Endodermal cell (in vitro differentiated cells): Measurements from ENCODE around the gene ADI1. TPM values are rescaled to one million over a fixed set of nuclear protein-coding genes. Genes with fewer than 3 reads are reported as not detected.
"Not testable (repeated sequence)": the region's sequence is repeated elsewhere in the genome, so short reads cannot be mapped to it uniquely, and the experiment has no call there.

Experiments
- DNase-seq: peaks from one replicate; pipeline ENCODE4 v3.0.0-alpha.2; 2017
- H3K27ac ChIP-seq: 2 replicates; pipeline ENCODE4 v1.5.1; 2013; ENCODE audit warnings: mild to moderate bottlenecking, low read depth, low read length, moderate library complexity
- H3K27me3 ChIP-seq: 2 replicates; pipeline ENCODE4 v1.6.1; 2013; ENCODE audit warnings: mild to moderate bottlenecking, low read length, moderate library complexity; ENCODE audit not compliant: insufficient read depth, control insufficient read depth, poor library complexity, severe bottlenecking
- H3K36me3 ChIP-seq: 2 replicates; pipeline ENCODE4 v1.7.0; 2013; ENCODE audit warnings: mild to moderate bottlenecking, low read length, moderate library complexity; ENCODE audit not compliant: control insufficient read depth, insufficient read depth
- H3K4me1 ChIP-seq: one replicate; pipeline ENCODE4 v1.7.0; 2013; ENCODE audit warnings: low read length; ENCODE audit not compliant: control insufficient read depth, insufficient read depth
- H3K4me3 ChIP-seq: 2 replicates; pipeline ENCODE4 v1.5.1; 2013; ENCODE audit warnings: mild to moderate bottlenecking, low read length, moderate library complexity
- H3K9ac ChIP-seq: 2 replicates; pipeline ENCODE4 v1.6.1; 2013; ENCODE audit warnings: mild to moderate bottlenecking, low read length, moderate library complexity; ENCODE audit not compliant: poor library complexity, severe bottlenecking; ENCODE audit errors: extremely low read depth
- H3K9me3 ChIP-seq: 2 replicates; pipeline ENCODE4 v1.6.1; 2013; ENCODE audit warnings: mild to moderate bottlenecking, low read length, moderate library complexity; ENCODE audit not compliant: control insufficient read depth
- H3K27ac Mint-ChIP-seq: 2 replicates; pipeline ENCODE4 v1.8.0; 2020; ENCODE audit warnings: mixed read lengths
- H3K27me3 Mint-ChIP-seq: 2 replicates; pipeline ENCODE4 v1.8.0; 2021; ENCODE audit warnings: mild to moderate bottlenecking, mixed read lengths; ENCODE audit not compliant: insufficient read depth
- H3K36me3 Mint-ChIP-seq: 2 replicates; pipeline ENCODE4 v1.8.0; 2020; ENCODE audit warnings: low read depth, mixed read lengths
- H3K4me1 Mint-ChIP-seq: 2 replicates; pipeline ENCODE4 v1.8.0; 2020; ENCODE audit warnings: mixed read lengths
- H3K4me3 Mint-ChIP-seq: 2 replicates; pipeline ENCODE4 v1.8.0; 2020; ENCODE audit warnings: mild to moderate bottlenecking, moderate library complexity, mixed read lengths
- H3K9me3 Mint-ChIP-seq: 2 replicates; pipeline ENCODE4 v1.8.0; 2020; ENCODE audit warnings: mild to moderate bottlenecking, mixed read lengths
- WGBS, 2 experiments: methylation state at CpG; one replicate each; pipeline versions ENCODE4 v1.1.5 to v1.1.7; 2013; ENCODE audit warnings: missing lambda C conversion rate in 2 of 2, mixed read lengths in 1 of 2; ENCODE audit not compliant: insufficient coverage in 1 of 2, insufficient read length in 1 of 2; 5-methylcytosine and 5-hydroxymethylcytosine counted together
- total RNA-seq, 2 donors: library from RNA; stranded (reverse); fragmentation: NEBNext Ultra II Directional in 1 of 2; extraction: Animal tissue kit (Norgen Biotek cat#: 25700) in 1 of 2; gene quantifications; 2 replicates in 1 of 2; 3 replicates in 1 of 2; pipeline ENCODE4 v1.2.1, GENCODE V29; 2021
- TF ChIP-seq, protein P1 (sequence below): fragments of 200-600 bp; sonication (generic); conservative IDR thresholded peaks from 2 replicates; pipeline ENCODE4 v1.5.0; 2021; ENCODE audit warnings: antibody characterized with exemption, mild to moderate bottlenecking

The ADI1 gene
- total RNA-seq, 2 donors from 2014 or later = 27.1 to 40.1 TPM

DNA sequence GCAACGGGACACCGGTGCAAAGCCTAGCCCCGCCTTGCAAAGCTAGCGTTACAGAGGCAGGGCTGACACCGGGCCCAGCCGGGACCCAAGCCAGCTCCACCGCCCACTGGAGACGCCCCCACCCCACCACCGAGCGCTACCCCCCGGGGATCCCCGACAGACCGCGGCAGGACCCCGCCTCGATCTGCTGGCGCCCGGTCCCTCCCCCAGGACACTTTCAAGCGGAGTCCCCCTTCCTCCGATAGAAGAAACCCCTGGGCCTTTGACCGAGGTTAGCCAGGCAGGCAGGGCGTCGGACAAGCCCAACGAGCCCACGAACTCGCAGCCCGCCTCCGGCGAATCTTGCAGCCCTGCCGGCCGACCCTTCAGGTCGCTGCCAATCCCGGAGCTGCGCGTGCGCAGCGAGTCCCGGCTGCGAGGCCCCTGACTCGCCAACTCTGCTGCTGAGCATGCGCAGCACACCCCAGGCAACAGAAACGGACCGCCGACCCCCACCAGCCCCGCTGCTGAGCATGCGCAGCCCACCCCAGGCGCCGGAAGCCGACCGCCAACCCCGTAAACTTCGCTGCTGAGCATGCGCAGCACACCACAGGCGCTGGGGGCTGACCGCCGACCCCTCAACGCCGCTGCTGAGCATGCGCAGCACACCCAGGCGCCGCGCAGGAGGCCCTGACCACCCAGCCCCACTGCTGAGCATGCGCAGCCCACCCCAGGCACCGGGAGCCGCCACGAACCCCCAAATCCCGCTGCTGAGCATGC is 656 bp downstream of the ADI1 start:
- H3K9me3 Mint-ChIP-seq = peaks cover 34% of the 10 kb centered on the region
- peaks cover 15% of the 10 kb centered on the region for H3K4me1 Mint-ChIP-seq
- peaks cover 23% of the 10 kb centered on the region for H3K9me3 ChIP-seq
- peak overlapping the region; percentile 85 for H3K9ac ChIP-seq
- no peaks in the 10 kb centered on the region for H3K4me1 ChIP-seq
- DNase-seq = peak; percentile 100
- H3K36me3 ChIP-seq = peaks cover 25% of the 10 kb centered on the region
- peak overlapping the region; percentile 96 for H3K27ac ChIP-seq
- 0% methylated on average over 16 to 67 of the region's 67 CpGs for WGBS, 2 experiments
- H3K4me3 ChIP-seq = peak overlapping the region; percentile 85
- H3K27me3 Mint-ChIP-seq = peaks cover 13% of the 10 kb centered on the region
- peaks cover 38% of the 10 kb centered on the region for H3K36me3 Mint-ChIP-seq
- peak overlapping the region; percentile 81 for H3K4me3 Mint-ChIP-seq
- TF ChIP-seq, protein P1, sequence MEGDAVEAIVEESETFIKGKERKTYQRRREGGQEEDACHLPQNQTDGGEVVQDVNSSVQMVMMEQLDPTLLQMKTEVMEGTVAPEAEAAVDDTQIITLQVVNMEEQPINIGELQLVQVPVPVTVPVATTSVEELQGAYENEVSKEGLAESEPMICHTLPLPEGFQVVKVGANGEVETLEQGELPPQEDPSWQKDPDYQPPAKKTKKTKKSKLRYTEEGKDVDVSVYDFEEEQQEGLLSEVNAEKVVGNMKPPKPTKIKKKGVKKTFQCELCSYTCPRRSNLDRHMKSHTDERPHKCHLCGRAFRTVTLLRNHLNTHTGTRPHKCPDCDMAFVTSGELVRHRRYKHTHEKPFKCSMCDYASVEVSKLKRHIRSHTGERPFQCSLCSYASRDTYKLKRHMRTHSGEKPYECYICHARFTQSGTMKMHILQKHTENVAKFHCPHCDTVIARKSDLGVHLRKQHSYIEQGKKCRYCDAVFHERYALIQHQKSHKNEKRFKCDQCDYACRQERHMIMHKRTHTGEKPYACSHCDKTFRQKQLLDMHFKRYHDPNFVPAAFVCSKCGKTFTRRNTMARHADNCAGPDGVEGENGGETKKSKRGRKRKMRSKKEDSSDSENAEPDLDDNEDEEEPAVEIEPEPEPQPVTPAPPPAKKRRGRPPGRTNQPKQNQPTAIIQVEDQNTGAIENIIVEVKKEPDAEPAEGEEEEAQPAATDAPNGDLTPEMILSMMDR = no peak
- H3K27ac Mint-ChIP-seq = peak overlapping the region; percentile 90
- H3K27me3 ChIP-seq = no peaks in the 10 kb centered on the region

DNA sequence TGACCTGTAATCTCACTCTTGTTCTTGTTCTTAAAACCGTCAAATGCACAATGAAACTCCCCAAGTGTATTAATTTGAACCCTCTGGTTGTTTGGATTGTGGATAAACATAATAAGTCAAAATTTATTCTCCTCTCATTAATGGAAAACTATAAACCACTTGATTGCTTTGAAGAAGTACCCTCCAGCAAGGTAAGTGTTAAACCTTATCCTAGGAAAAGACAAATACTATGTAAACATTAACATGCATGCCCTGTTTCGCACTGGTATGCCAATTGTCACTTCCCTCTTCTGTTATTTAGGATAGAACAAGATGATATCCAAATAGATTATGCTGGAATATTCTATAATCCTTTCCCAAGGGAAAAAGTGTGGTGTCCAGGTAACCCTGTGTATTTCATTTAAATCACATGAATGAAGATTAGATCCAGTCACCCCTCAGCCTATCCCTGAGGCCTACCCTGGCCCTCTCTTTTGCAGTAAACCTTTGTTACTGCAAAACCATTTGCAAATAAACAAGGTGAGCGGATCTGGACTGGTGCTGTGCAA is 1.3 kb downstream of the ADI1 start:
- peaks cover 45% of the 10 kb centered on the region for H3K36me3 Mint-ChIP-seq
- H3K27me3 Mint-ChIP-seq = peaks cover 13% of the 10 kb centered on the region
- peak overlapping the region; percentile 84 for H3K9ac ChIP-seq
- WGBS, 2 experiments = 0 to 5% methylated on average over 1 to 2 of the region's 3 CpGs
- H3K9me3 ChIP-seq = peaks cover 23% of the 10 kb centered on the region
- peak overlapping the region; percentile 85 for H3K4me3 ChIP-seq
- H3K27ac Mint-ChIP-seq = peak overlapping the region; percentile 90
- H3K4me1 ChIP-seq = no peaks in the 10 kb centered on the region
- no peak for DNase-seq
- H3K4me1 Mint-ChIP-seq = peaks cover 13% of the 10 kb centered on the region
- H3K4me3 Mint-ChIP-seq = peak overlapping the region; percentile 81
- H3K36me3 ChIP-seq = peaks cover 31% of the 10 kb centered on the region
- H3K9me3 Mint-ChIP-seq = peaks cover 34% of the 10 kb centered on the region
- no peaks in the 10 kb centered on the region for H3K27me3 ChIP-seq
- peak overlapping the region; percentile 82 for H3K27ac ChIP-seq
- TF ChIP-seq, protein P1 = no peak

DNA sequence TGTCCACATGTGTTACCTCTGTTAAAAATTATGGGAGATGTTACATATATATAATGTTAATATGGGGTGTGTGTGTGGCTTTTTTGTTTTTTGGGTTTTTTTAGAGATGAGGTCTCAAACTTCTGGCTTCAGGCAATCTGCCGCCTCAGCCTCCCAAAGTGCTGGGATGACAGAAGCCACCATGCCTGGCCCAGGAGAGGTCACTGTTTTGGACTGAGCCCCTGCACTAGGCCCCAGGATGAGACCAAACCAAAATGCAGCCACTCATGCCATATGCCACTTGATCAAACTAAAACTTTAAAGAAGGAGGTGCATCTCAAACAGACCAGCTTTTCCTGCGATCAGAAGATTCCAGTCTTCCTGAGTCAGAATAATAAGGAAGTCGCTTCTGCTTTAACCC is 2.5 kb downstream of the ADI1 start:
- peaks cover 42% of the 10 kb centered on the region for H3K36me3 ChIP-seq
- H3K27ac Mint-ChIP-seq = no peak overlapping the region
- WGBS, 2 experiments = 95 to 96% methylated on average over 3 of the region's 3 CpGs
- peaks cover 13% of the 10 kb centered on the region for H3K4me1 Mint-ChIP-seq
- H3K4me3 ChIP-seq = no peak overlapping the region
- peaks cover 13% of the 10 kb centered on the region for H3K27me3 Mint-ChIP-seq
- H3K27ac ChIP-seq = no peak overlapping the region
- H3K9ac ChIP-seq = no peak overlapping the region
- DNase-seq = peak; percentile 30
- no peaks in the 10 kb centered on the region for H3K27me3 ChIP-seq
- peaks cover 54% of the 10 kb centered on the region for H3K36me3 Mint-ChIP-seq
- TF ChIP-seq, protein P1 = no peak
- H3K4me3 Mint-ChIP-seq = no peak overlapping the region
- peaks cover 23% of the 10 kb centered on the region for H3K9me3 ChIP-seq
- H3K9me3 Mint-ChIP-seq = peaks cover 34% of the 10 kb centered on the region
- H3K4me1 ChIP-seq = no peaks in the 10 kb centered on the region

DNA sequence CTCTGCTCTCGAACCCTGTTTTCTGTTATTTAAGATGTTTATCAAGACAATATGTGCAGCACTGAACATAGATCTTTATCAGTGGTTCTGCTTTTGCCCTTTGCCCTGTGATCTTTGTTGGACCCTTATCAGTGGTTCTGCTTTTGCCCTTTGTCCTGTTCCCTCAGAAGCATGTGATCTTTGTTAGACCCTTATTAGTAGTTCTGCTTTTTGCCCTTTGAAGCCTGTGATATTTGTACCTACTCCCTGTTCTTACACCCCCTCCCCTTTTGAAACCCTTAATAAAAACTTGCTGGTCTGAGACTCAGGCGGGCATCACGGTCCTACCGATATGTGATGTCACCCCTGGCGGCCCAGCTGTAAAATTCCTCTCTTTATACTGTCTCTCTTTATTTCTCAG is 3.9 kb downstream of the ADI1 start:
- Mint-ChIP-seq H3K9me3 (peaks cover 34% of the 10 kb centered on the region), H3K36me3 (peaks cover 68% of the 10 kb centered on the region), H3K4me1 (peaks cover 11% of the 10 kb centered on the region)
- Histone ChIP-seq H3K4me3 (peak overlapping the region; percentile 29), H3K36me3 (peaks cover 51% of the 10 kb centered on the region), H3K9me3 (peaks cover 23% of the 10 kb centered on the region)
- not testable (repeated sequence) for H3K27ac ChIP-seq, H3K4me3 Mint-ChIP-seq, H3K27me3 Mint-ChIP-seq, DNase-seq, H3K27ac Mint-ChIP-seq, H3K27me3 ChIP-seq, H3K9ac ChIP-seq, H3K4me1 ChIP-seq
- 94% methylated on average over 1 of the region's 5 CpGs; no CpG with 5 or more reads in 1 of the 2 experiments for WGBS, 2 experiments
